HepG2 (cell line): ENCODE measurements around the gene RGS19. TPM values are rescaled to one million over a fixed set of nuclear protein-coding genes. Genes with fewer than 3 reads are reported as not detected.

ENCODE experiments used
- ATF6 ChIP-seq: sonication (generic); formaldehyde crosslinking; conservative IDR thresholded peaks from 2 replicates; pipeline ENCODE4 v1.4.0; 2020; ENCODE audit warnings: missing genetic modification reagents
- HNRNPH1 ChIP-seq: fragments of 200-400 bp; formaldehyde crosslinking; optimal IDR thresholded peaks from 2 replicates; pipeline ENCODE3; 2017; ENCODE audit warnings: mild to moderate bottlenecking, low read depth, low read length
- HOMEZ ChIP-seq: IDR thresholded peaks from 2 replicates; pipeline ENCODE4 v1.6.1; 2016; ENCODE audit warnings: low read depth
- KDM3A ChIP-seq: IDR thresholded peaks from 2 replicates; pipeline ENCODE4 v1.6.1; 2018; ENCODE audit warnings: low read depth, missing compliant biosample characterization
- NCOA2 ChIP-seq: sonication (generic); formaldehyde crosslinking; IDR thresholded peaks from 2 replicates; pipeline ENCODE4 v1.8.0; 2022; ENCODE audit warnings: inconsistent platforms
- NR3C1 ChIP-seq: sonication (generic); formaldehyde crosslinking; IDR thresholded peaks from 2 replicates; pipeline ENCODE4 v1.4.0; 2020; ENCODE audit warnings: missing genetic modification reagents
- PLRG1 ChIP-seq: fragments of 450-650 bp; conservative IDR thresholded peaks from 2 replicates; pipeline ENCODE4 v1.6.1; 2016
- POLR2G ChIP-seq: fragments of 200-400 bp; formaldehyde crosslinking; IDR thresholded peaks from 2 replicates; pipeline ENCODE4 v1.6.1; 2018; ENCODE audit warnings: mild to moderate bottlenecking, low read depth, low read length, moderate library complexity
- PTBP1 ChIP-seq: fragments of 200-400 bp; formaldehyde crosslinking; IDR thresholded peaks from 2 replicates; pipeline ENCODE4 v1.6.1; 2018; ENCODE audit warnings: low read length, low read depth; ENCODE audit not compliant: poor library complexity, severe bottlenecking
- ZBTB10 ChIP-seq: sonication (generic); formaldehyde crosslinking; IDR thresholded peaks from 2 replicates; pipeline ENCODE4 v1.4.0; 2020; ENCODE audit warnings: missing genetic modification reagents, borderline replicate concordance
- ZBTB14 ChIP-seq: sonication (generic); formaldehyde crosslinking; IDR thresholded peaks from 2 replicates; pipeline ENCODE4 v1.4.0; 2020; ENCODE audit warnings: missing genetic modification reagents
- ZBTB26 ChIP-seq: IDR thresholded peaks from 2 replicates; pipeline ENCODE4 v1.6.1; 2016; ENCODE audit warnings: missing compliant biosample characterization, missing genetic modification reagents, borderline replicate concordance
- ZBTB8A ChIP-seq: sonication (generic); formaldehyde crosslinking; IDR thresholded peaks from 2 replicates; pipeline ENCODE4 v1.4.0; 2020; ENCODE audit warnings: mild to moderate bottlenecking, low read depth, missing genetic modification reagents, borderline replicate concordance
- ZMAT3 ChIP-seq: sonication (generic); formaldehyde crosslinking; conservative IDR thresholded peaks from 2 replicates; pipeline ENCODE4 v1.7.0; 2021; ENCODE audit warnings: missing genetic modification reagents
- ZNF24 ChIP-seq: fragments of 450-650 bp; IDR thresholded peaks from 2 replicates; pipeline ENCODE4 v1.6.1; 2017; ENCODE audit warnings: antibody characterized with exemption, mild to moderate bottlenecking
- ZNF256 ChIP-seq: sonication (generic); formaldehyde crosslinking; conservative IDR thresholded peaks from 2 replicates; pipeline ENCODE4 v1.4.0; 2020; ENCODE audit warnings: missing genetic modification reagents
- ZNF263 ChIP-seq: sonication (generic); formaldehyde crosslinking; IDR thresholded peaks from 2 replicates; pipeline ENCODE4 v1.4.0; 2020; ENCODE audit warnings: missing genetic modification reagents
- ZNF549 ChIP-seq: sonication (generic); formaldehyde crosslinking; IDR thresholded peaks from 2 replicates; pipeline ENCODE4 v1.5.0; 2020; ENCODE audit warnings: missing genetic modification reagents
- ZNF615 ChIP-seq: sonication (generic); formaldehyde crosslinking; IDR thresholded peaks from 2 replicates; pipeline ENCODE4 v1.5.0; 2020; ENCODE audit warnings: mild to moderate bottlenecking, missing genetic modification reagents, borderline replicate concordance
- ZNF773 ChIP-seq: sonication (generic); formaldehyde crosslinking; IDR thresholded peaks from 2 replicates; pipeline ENCODE4 v1.4.0; 2020; ENCODE audit warnings: missing genetic modification reagents, borderline replicate concordance
- ZSCAN20 ChIP-seq: sonication (generic); formaldehyde crosslinking; IDR thresholded peaks from 2 replicates; pipeline ENCODE4 v1.4.0; 2020; ENCODE audit warnings: missing genetic modification reagents, mild to moderate bottlenecking, borderline replicate concordance
- polyA plus RNA-seq, 8 experiments: library from polyadenylated mRNA; depleted of rRNA in 3 of 8; stranded (reverse) in 7 of 8; unstranded in 1 of 8; fragments of >200 nt; fragmentation: Illumina TruSeq in 4 of 8; extraction: Trizol in 4 of 8; gene quantifications; 2 replicates each; pipeline versions ENCODE4 v1.2.1 to v1.2.3, GENCODE V29; 2011 to 2016; ENCODE audit warnings: low read depth in 4 of 8, missing spikeins in 1 of 8, mixed read lengths in 1 of 8; ENCODE audit not compliant: insufficient read depth in 1 of 8
- total RNA-seq, 5 experiments: library from RNA; depleted of rRNA; stranded (reverse); fragments of >200 nt; fragmentation: Illumina TruSeq; extraction: Trizol; gene quantifications; 2 replicates each; pipeline ENCODE4 v1.2.3, GENCODE V29; 2016; ENCODE audit warnings: low read depth in 1 of 5

The RGS19 gene
- total and polyA plus RNA-seq, 2 of the 13 experiments (the other 11 are each of a cell fraction or from before 2014, with no cell fraction given), result 10.7 to 11.9 TPM

- TF ChIP-seq ZNF615 (CRISPR knock-in tag) (no peak), ZNF773 (CRISPR knock-in tag) (no peak), ZSCAN20 (CRISPR knock-in tag) (no peak), ZNF256 (no peak), PLRG1 (no peak), NR3C1 (0 out of 2 replicates have a peak, but pooled peaks have one; percentile 12), POLR2G (peak; percentile 88), HNRNPH1 (peak; percentile 83), ZNF24 (no peak), ZBTB26 (CRISPR knock-in tag) (0 out of 2 replicates have a peak, but pooled peaks have one; percentile 55), ZNF549 (CRISPR knock-in tag) (0 out of 2 replicates have a peak, but pooled peaks have one; percentile 26), HOMEZ (CRISPR knock-in tag) (no peak), ZBTB8A (CRISPR knock-in tag) (no peak), KDM3A (CRISPR knock-in tag) (peak; percentile 82), ZNF263 (CRISPR knock-in tag) (no peak), ATF6 (CRISPR knock-in tag) (no peak), NCOA2 (CRISPR knock-in tag) (no peak), ZMAT3 (CRISPR knock-in tag) (0 out of 2 replicates have a peak, but pooled peaks have one; percentile 1), ZBTB14 (CRISPR knock-in tag) (no peak), PTBP1 (peak; percentile 18), ZBTB10 (CRISPR knock-in tag) (peak; percentile 66; the same call in 1 of the 2 replicates)
Measured at GRCh38 chr20:64042054-64042781, 37.1 kb downstream of the RGS19 start (continued).
